GM18873 (cell line): Measurements from ENCODE around the gene KBTBD3.
"Not testable (repeated sequence)": the region's sequence is repeated elsewhere in the genome, so short reads cannot be mapped to it uniquely, and the experiment has no call there.

Source experiments
- ATAC-seq: cut with Tn5 transposase; IDR thresholded peaks from one replicate; pipeline ENCODE4 v1.9.1; 2021; ENCODE audit warnings: mild to moderate bottlenecking, moderate library complexity, moderate number of reproducible peaks; ENCODE audit not compliant: unreplicated experiment, low FRiP score

KBTBD3 gene

DNA sequence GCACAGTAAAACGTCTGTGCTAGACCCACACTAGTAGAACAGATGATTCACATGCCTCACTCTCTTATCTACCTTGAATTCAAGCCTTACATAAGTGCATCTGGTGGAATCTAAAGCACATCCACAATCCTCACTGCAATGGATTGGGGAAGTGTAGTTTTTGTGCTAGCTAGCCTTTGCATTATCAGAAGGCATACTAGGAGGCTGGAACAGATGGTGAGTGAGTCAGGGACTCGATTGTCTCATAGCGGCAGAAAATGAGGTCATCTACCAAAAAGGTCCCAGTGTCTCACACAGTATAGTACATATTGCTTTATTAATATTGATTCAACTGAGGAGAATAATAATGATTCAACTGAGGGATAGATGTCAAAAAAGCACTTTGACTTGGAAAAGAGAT, 64.4 kb downstream of the KBTBD3 start:
- no peak for ATAC-seq

DNA sequence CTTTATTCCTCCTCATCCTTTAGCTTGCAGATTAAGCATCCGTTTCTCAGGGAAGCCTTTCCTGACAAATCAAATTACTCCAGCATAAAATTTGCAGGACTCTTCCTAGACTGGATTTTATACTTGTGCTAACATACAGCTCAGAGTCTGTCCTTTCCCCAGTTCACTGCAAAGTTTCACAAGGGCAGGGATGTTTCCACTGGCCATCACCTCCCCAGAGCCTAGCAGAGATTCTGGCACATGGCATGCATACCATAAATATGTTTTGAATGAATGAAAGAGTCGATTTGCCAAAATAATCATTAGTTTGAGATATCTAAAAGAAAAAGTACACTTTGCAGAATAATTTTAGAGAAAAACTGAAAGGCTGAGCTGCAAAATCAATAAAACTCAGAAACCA, 65.7 kb downstream of the KBTBD3 start:
- ATAC-seq = no peak

DNA sequence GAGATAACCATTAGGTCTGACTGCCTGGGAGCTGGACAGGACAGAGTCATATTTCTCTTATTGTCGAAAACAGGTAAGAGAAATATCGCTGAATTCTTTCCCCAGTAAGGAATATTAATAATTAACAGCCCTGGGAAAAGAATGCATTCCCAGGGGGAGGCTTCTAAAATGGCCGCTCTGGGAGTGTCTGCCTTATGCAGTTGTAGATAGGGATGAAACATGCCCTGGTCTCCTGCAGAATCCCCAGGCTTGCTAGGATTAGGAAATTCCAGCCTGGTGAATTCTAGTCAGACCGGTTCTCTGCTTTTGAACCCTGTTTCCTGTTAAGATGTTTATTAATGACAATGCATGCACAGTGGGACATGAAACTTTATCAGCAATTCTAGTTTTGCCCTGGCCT, 74.1 kb downstream of the KBTBD3 start:
- ATAC-seq = not testable (repeated sequence)

DNA sequence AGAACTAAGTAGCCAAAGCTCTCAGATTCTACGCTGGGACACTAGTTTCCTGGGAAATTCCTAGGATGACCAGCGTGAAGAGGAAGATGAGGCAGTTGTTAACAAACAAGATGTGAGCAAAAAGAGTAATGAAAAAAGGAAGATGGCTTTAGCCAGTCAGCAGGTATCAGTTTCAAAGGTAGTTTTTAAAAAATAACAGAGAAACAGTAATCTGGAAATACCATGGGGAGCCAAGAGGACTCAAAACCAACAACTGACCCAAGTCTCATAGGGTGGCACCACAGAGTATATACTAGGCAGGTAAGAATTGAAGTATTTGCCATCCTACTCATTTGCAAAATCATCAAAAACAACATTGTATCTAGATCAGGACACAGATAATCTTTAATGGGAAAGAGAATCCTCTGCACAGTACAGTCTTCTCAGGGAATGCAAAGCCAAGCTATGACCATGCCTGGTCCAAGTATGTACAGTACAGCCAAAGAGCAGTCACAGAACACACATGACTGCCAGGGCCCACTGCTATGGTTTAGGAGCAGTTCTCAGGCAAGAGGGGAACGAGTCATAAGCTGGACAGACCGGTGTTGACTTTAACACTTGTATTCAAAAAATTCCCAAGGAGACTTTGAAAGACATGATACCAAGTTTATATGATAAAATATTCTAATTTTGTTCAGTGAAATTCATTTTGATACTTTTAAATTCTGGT, 75.7 kb downstream of the KBTBD3 start:
- no peak for ATAC-seq
